HFFc6 (cell line): ENCODE results near the gene MAN1C1. TPM values are rescaled to one million over a fixed set of nuclear protein-coding genes. Genes with fewer than 3 reads are reported as not detected.

Experiments
- DNase-seq: peaks from one replicate; pipeline ENCODE4 v3.0.0-alpha.2; 2018
- H3K27ac Mint-ChIP-seq: 2 replicates; pipeline ENCODE4 v1.8.0; 2020; ENCODE audit warnings: mild to moderate bottlenecking, mixed read lengths
- H3K27me3 Mint-ChIP-seq: 2 replicates; pipeline ENCODE4 v1.8.0; 2021; ENCODE audit warnings: mild to moderate bottlenecking, moderate library complexity, mixed read lengths; ENCODE audit not compliant: insufficient read depth
- H3K36me3 Mint-ChIP-seq: 2 replicates; pipeline ENCODE4 v1.8.0; 2021; ENCODE audit warnings: low read depth, mixed read lengths
- H3K4me1 Mint-ChIP-seq: 2 replicates; pipeline ENCODE4 v1.8.0; 2020; ENCODE audit warnings: low read depth, mixed read lengths
- H3K4me3 Mint-ChIP-seq: 2 replicates; pipeline ENCODE4 v1.8.0; 2020; ENCODE audit warnings: mild to moderate bottlenecking, moderate library complexity, mixed read lengths
- H3K9me3 Mint-ChIP-seq: 2 replicates; pipeline ENCODE4 v1.8.0; 2020; ENCODE audit warnings: mild to moderate bottlenecking, mixed read lengths
- CTCF ChIP-seq: fragments of 200-600 bp; sonication (generic); IDR thresholded peaks from 2 replicates; pipeline ENCODE4 v1.5.0; 2021; ENCODE audit warnings: antibody characterized with exemption, mild to moderate bottlenecking
- total RNA-seq, 6 experiments: library from RNA; stranded (reverse); fragmentation: NEBNext Ultra II Directional; extraction: Animal tissue kit (Norgen Biotek cat#: 25700); gene quantifications; 2 replicates in 1 of 6; 3 replicates in 5 of 6; pipeline ENCODE4 v1.2.3, GENCODE V29; 2021

The MAN1C1 gene
- total RNA-seq, 6 experiments from 2014 or later, result 0.07 to 0.14 (median 0.08) TPM; not detected in 3

GRCh38 chr1:25673962-25674806, 57.6 kb downstream of the MAN1C1 start:
- DNase-seq, result no peak
- Mint-ChIP-seq H3K27me3 (peaks cover 47% of the 10 kb centered on the region), H3K4me3 (no peak overlapping the region), H3K27ac (no peak overlapping the region), H3K9me3 (peaks cover 6% of the 10 kb centered on the region; the same call in 1 of the 2 replicates), H3K4me1 (peaks cover 6% of the 10 kb centered on the region; the same call in 1 of the 2 replicates), H3K36me3 (no peaks in the 10 kb centered on the region)
- no peak for TF ChIP-seq CTCF

GRCh38 chr1:25674807-25675084, 58.2 kb downstream of the MAN1C1 start:
- peaks cover 6% of the 10 kb centered on the region; the same call in 1 of the 2 replicates for H3K4me1 Mint-ChIP-seq
- H3K27me3 Mint-ChIP-seq, result peaks cover 46% of the 10 kb centered on the region
- H3K4me3 Mint-ChIP-seq, result no peak overlapping the region
- peaks cover 6% of the 10 kb centered on the region; the same call in 1 of the 2 replicates for H3K9me3 Mint-ChIP-seq
- H3K36me3 Mint-ChIP-seq, result no peaks in the 10 kb centered on the region
- DNase-seq, result no peak
- TF ChIP-seq CTCF, result no peak
- no peak overlapping the region for H3K27ac Mint-ChIP-seq

GRCh38 chr1:25675729-25676476, 59.3 kb downstream of the MAN1C1 start:
- TF ChIP-seq CTCF, result no peak
- peaks cover 6% of the 10 kb centered on the region; the same call in 1 of the 2 replicates for H3K9me3 Mint-ChIP-seq
- no peaks in the 10 kb centered on the region for H3K36me3 Mint-ChIP-seq
- H3K27me3 Mint-ChIP-seq, result peaks cover 49% of the 10 kb centered on the region
- H3K4me3 Mint-ChIP-seq, result no peak overlapping the region
- no peak overlapping the region for H3K27ac Mint-ChIP-seq
- peaks cover 6% of the 10 kb centered on the region; the same call in 1 of the 2 replicates for H3K4me1 Mint-ChIP-seq
- no peak for DNase-seq

- no peak for DNase-seq
- TF ChIP-seq CTCF, result no peak
- Mint-ChIP-seq H3K4me3 (no peak overlapping the region), H3K27ac (no peak overlapping the region), H3K9me3 (peaks cover 6% of the 10 kb centered on the region; the same call in 1 of the 2 replicates), H3K4me1 (peaks cover 6% of the 10 kb centered on the region; the same call in 1 of the 2 replicates), H3K27me3 (peaks cover 50% of the 10 kb centered on the region), H3K36me3 (no peaks in the 10 kb centered on the region)
Measured at GRCh38 chr1:25676488-25676887, 59.9 kb downstream of the MAN1C1 start.

- peaks cover 54% of the 10 kb centered on the region for H3K27me3 Mint-ChIP-seq
- TF ChIP-seq CTCF, result no peak
- H3K4me1 Mint-ChIP-seq, result peaks cover 6% of the 10 kb centered on the region; the same call in 1 of the 2 replicates
- no peak overlapping the region for H3K27ac Mint-ChIP-seq
- no peak overlapping the region for H3K4me3 Mint-ChIP-seq
- no peaks in the 10 kb centered on the region for H3K36me3 Mint-ChIP-seq
- peaks cover 4% of the 10 kb centered on the region; the same call in 1 of the 2 replicates for H3K9me3 Mint-ChIP-seq
- no peak for DNase-seq
Measured at GRCh38 chr1:25677193-25677773, 60.7 kb downstream of the MAN1C1 start.
